GM10266 (cell line): ENCODE results near the gene PGBD4.

Experiments
- DNase-seq: peaks from one replicate; pipeline ENCODE4 v3.0.0; 2012; ENCODE audit errors: extremely low spot score
- TF ChIP-seq, protein P1 (sequence below): IDR thresholded peaks from 2 replicates; pipeline ENCODE4 v1.5.1; 2012; ENCODE audit warnings: mild to moderate bottlenecking, low read depth; ENCODE audit not compliant: control insufficient read depth, insufficient read depth; ENCODE audit errors: missing control alignments

The PGBD4 gene

DNA sequence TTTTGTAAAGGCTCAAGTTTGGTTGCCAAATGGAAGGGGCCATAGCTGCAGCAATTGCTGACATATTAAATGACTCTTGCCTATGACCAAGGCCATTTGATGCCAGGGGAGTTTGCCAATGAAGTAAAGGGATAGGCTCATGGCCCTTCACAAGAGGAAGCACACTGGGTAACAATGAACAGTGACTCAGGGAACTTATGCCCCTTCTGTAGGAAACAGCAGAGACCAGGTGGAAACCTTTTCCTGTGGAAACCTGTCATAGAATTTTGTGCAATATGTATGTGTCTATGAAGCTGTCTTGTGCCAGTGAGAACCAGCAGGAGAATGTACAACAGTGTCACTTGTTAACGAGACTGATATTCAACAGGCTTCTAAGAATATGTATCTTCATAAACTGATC lies 37.4 kb upstream of the PGBD4 start:
- TF ChIP-seq, protein P1, sequence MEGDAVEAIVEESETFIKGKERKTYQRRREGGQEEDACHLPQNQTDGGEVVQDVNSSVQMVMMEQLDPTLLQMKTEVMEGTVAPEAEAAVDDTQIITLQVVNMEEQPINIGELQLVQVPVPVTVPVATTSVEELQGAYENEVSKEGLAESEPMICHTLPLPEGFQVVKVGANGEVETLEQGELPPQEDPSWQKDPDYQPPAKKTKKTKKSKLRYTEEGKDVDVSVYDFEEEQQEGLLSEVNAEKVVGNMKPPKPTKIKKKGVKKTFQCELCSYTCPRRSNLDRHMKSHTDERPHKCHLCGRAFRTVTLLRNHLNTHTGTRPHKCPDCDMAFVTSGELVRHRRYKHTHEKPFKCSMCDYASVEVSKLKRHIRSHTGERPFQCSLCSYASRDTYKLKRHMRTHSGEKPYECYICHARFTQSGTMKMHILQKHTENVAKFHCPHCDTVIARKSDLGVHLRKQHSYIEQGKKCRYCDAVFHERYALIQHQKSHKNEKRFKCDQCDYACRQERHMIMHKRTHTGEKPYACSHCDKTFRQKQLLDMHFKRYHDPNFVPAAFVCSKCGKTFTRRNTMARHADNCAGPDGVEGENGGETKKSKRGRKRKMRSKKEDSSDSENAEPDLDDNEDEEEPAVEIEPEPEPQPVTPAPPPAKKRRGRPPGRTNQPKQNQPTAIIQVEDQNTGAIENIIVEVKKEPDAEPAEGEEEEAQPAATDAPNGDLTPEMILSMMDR = no peak
- no peak for DNase-seq

GRCh38 chr15:34065261-34065660 lies 36.6 kb upstream of the PGBD4 start:
- no peak for DNase-seq
- TF ChIP-seq, protein P1 = no peak

DNA sequence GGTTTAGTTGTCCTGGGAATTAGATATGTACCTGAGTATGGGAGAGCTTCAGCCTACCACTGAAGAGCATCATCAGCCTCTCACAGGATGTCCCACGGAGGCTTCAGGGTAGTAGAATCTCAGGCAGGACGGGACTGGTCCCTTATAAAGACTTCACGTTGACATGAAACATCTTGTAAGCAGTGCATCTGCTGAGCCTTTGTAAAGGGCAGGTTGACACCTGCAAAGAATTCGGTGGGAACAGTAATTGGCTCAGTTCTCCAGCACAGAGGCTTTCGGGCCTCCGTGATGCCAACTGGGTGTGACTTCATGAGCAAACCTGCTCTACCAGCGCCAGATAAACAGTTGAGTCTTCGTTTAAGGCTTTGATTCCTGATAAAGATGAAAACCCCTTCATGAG lies 35.9 kb upstream of the PGBD4 start:
- TF ChIP-seq, protein P1 = no peak
- no peak for DNase-seq

DNA sequence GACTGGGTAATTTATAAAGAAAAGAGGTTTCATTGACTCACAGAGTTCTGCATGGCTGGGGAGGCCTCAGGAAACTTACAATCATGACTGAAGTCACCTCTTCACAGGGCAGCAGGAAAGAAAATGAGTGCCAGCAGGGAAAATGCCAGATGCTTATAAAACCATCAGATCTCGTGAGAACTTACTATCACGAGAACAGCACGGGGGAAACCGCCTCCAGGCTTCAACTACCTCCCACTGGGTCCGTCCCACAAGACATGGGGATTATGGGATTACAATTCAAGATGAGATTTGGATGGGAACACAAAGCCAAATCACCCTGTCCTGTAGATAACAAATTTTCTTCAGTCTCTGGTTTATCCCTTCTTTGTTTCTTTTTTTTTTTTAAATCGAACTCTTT lies 31.9 kb upstream of the PGBD4 start:
- DNase-seq = no peak
- TF ChIP-seq, protein P1 = no peak

DNA sequence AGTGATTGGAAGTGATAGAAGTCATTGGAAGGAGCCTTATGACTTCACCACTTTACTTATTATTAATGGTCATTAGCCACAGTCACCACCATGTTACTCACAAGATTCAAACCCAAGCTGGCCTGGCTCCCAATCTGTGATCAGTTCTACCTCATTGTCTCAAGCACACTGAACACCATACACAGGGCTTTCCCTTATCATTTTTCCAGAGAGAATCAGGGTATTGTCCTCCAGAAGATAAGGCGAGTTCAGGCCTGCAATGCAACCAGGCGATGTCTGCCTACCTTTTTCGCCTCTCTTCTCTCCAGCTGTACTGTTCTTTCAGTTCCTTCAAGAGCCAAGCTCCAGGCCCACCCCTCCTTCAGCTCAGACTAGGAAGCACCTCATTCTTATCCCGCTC lies 25.1 kb upstream of the PGBD4 start:
- TF ChIP-seq, protein P1 = no peak
- DNase-seq = no peak

GRCh38 chr15:34078900-34079299 lies 23.0 kb upstream of the PGBD4 start:
- DNase-seq = no peak
- TF ChIP-seq, protein P1 = no peak

DNA sequence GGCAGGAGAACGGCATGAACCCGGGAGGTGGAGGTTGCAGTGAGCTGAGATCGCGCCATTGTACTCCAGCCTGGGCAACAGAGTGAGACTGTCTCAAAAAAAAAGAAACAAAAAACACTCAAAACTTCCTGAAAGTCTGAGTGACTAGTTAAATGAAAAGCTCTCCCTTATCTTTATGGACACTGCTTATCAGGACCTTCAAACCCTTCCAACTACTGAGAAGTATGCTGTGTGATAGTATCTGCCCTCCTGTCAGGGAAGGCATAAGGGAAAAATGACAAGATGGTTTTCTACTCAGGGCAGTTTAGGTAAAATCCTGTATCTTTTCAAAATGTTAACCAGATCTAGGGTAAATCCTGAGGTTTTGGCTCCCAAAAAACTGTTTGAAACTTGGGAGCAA lies 22.0 kb upstream of the PGBD4 start:
- no peak for DNase-seq
- TF ChIP-seq, protein P1 = no peak
